ENCODE data around the gene JADE3.

DNA sequence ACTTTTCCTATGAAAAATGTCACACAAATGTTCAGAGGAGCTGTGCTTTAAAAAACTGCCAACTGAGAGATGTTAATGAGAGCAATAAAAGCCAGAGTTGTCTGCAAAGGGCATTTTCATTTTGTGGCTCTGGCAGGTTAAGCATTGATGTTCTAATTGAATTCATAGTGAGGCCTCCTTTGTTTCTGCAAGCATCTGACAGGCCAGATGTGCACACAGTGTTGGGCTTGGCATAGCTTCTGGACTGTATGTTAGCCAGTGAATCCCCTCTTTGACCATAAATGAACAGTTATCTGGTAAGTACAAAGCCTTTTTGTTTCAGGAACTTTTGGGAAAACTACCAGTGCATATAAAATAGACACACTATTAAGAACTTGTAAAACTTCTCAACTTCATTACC is 81.9 kb downstream of the JADE3 start:
- TF ChIP-seq, protein P1, sequence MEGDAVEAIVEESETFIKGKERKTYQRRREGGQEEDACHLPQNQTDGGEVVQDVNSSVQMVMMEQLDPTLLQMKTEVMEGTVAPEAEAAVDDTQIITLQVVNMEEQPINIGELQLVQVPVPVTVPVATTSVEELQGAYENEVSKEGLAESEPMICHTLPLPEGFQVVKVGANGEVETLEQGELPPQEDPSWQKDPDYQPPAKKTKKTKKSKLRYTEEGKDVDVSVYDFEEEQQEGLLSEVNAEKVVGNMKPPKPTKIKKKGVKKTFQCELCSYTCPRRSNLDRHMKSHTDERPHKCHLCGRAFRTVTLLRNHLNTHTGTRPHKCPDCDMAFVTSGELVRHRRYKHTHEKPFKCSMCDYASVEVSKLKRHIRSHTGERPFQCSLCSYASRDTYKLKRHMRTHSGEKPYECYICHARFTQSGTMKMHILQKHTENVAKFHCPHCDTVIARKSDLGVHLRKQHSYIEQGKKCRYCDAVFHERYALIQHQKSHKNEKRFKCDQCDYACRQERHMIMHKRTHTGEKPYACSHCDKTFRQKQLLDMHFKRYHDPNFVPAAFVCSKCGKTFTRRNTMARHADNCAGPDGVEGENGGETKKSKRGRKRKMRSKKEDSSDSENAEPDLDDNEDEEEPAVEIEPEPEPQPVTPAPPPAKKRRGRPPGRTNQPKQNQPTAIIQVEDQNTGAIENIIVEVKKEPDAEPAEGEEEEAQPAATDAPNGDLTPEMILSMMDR (IDR thresholded peaks at IDR 0.05), result no peak
- no peak for TF ChIP-seq ZFX (IDR thresholded peaks at IDR 0.05; ENCODE audit: borderline replicate concordance)

Measured in 22Rv1 (cell line).